RWPE2 (cell line): ENCODE results near the gene HOXC10.
A peak's percentile ranks its signal among the peaks of the same experiment; 100 is the strongest.

Source experiments
- ATAC-seq: fragments of 200-7000 bp; cut with Tn5 transposase; 3 replicates; pipeline ENCODE4 v1.9.1; 2021; ENCODE audit warnings: low read depth
- DNase-seq: peaks from one replicate; pipeline ENCODE4 v3.0.0-alpha.2; 2020; ENCODE audit warnings: low spot score
- H3K27ac ChIP-seq: fragments of 450-650 bp; 2 replicates; pipeline ENCODE4 v1.5.1; 2017; ENCODE audit warnings: mild to moderate bottlenecking; ENCODE audit not compliant: poor library complexity, severe bottlenecking
- H3K27me3 ChIP-seq: fragments of 250-450 bp; sonication (Bioruptor Pico); 2 replicates; pipeline ENCODE4 v1.5.1; 2021; ENCODE audit warnings: mild to moderate bottlenecking, moderate library complexity; ENCODE audit not compliant: insufficient read depth, poor library complexity, severe bottlenecking
- H3K36me3 ChIP-seq: fragments of 250-450 bp; sonication (Bioruptor Pico); 2 replicates; pipeline ENCODE4 v1.5.1; 2020; ENCODE audit warnings: low read depth, mild to moderate bottlenecking, moderate library complexity
- H3K4me1 ChIP-seq: fragments of 250-450 bp; sonication (Bioruptor Pico); 2 replicates; pipeline ENCODE4 v1.5.1; 2021; ENCODE audit warnings: mild to moderate bottlenecking, moderate library complexity; ENCODE audit not compliant: insufficient read depth, poor library complexity, severe bottlenecking
- H3K4me3 ChIP-seq: fragments of 250-450 bp; sonication (Bioruptor Pico); 2 replicates; pipeline ENCODE4 v1.5.1; 2021; ENCODE audit warnings: mild to moderate bottlenecking, moderate library complexity; ENCODE audit not compliant: severe bottlenecking
- H3K9me3 ChIP-seq: fragments of 250-450 bp; sonication (Bioruptor Pico); 2 replicates; pipeline ENCODE4 v1.5.1; 2021; ENCODE audit warnings: mild to moderate bottlenecking, moderate library complexity; ENCODE audit not compliant: severe bottlenecking
- TF ChIP-seq, protein P1 (sequence below): fragments of 450-650 bp; IDR thresholded peaks from one replicate; pipeline ENCODE4 v1.5.1; 2017; ENCODE audit warnings: mild to moderate bottlenecking, moderate library complexity; ENCODE audit not compliant: poor library complexity, severe bottlenecking

Gene HOXC10

DNA sequence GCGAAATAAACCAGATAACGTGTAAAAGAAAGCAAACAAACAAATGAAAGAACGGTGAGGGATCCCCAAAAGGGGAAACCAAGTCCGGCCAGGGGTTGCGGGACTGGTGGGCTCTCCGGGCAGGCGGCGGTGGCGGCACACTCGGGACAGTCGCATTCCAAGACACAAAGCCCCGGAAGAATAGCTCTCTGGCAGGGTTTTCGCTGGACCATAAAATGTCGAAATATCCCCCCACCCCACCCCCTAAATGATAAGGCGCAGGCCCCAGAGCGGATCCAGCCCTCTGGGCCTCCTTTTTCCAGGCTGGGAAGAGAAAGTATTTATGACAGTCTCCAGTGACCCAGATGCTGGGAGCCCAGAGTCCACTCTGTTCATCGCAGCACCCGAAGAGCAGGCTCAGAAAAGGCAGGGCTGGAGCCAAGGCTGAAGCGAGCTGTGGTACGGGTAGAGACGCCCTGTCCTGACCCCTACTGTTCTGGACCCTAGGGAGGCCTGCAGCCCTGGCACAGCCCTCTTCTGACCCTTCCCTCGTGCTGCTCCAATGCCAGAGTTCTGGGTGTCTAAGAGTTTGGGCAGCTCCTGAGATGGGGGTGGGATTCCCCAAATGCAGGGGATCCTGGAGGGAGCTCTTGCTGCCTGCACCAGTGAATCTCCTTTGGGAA is 21.7 kb downstream of the HOXC10 start:
- peaks cover 87% of the 10 kb centered on the region for H3K27me3 ChIP-seq
- no peaks in the 10 kb centered on the region for H3K36me3 ChIP-seq
- no peak overlapping the region for H3K4me3 ChIP-seq
- no peaks in the 10 kb centered on the region for H3K4me1 ChIP-seq
- no peak overlapping the region for H3K27ac ChIP-seq
- TF ChIP-seq, protein P1, sequence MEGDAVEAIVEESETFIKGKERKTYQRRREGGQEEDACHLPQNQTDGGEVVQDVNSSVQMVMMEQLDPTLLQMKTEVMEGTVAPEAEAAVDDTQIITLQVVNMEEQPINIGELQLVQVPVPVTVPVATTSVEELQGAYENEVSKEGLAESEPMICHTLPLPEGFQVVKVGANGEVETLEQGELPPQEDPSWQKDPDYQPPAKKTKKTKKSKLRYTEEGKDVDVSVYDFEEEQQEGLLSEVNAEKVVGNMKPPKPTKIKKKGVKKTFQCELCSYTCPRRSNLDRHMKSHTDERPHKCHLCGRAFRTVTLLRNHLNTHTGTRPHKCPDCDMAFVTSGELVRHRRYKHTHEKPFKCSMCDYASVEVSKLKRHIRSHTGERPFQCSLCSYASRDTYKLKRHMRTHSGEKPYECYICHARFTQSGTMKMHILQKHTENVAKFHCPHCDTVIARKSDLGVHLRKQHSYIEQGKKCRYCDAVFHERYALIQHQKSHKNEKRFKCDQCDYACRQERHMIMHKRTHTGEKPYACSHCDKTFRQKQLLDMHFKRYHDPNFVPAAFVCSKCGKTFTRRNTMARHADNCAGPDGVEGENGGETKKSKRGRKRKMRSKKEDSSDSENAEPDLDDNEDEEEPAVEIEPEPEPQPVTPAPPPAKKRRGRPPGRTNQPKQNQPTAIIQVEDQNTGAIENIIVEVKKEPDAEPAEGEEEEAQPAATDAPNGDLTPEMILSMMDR, result no peak
- no peaks in the 10 kb centered on the region for H3K9me3 ChIP-seq
- no peak for DNase-seq
- no peak for ATAC-seq

DNA sequence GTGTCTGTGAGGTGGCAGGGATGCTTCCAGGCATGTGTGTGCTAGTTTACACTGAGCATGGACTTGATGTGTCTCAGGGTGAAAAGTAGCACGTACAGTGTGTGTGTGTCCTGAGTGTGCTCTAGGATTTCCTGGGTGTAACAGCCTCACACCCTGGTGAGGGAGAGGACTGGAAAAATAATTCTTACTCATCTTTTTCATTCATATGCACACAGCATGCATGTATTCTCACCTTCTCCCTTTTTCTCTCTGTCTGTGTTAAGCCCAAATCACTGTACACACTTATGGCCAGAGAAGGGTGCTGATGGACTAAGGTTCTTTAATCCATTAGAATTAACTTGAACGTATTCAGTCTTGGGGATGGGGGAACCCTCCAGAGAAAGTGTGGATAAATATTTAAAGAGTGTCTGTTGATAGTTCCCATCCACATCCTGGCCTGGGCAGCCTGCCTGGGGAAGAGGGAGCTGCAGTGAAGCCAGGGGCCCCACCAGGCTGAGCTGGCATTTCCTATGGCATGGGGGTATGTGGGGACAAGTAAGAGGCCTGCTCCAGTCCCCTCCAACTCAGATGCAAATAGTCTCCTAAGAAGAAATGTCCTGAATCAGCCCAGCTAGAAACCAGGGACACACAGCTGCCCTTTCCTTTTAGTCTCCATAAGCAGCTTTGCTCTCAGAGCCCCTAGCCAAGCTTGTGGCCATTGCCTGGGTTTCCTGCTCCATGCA is 22.8 kb downstream of the HOXC10 start:
- Histone ChIP-seq H3K4me3 (no peak overlapping the region), H3K4me1 (no peaks in the 10 kb centered on the region), H3K27ac (no peak overlapping the region), H3K36me3 (no peaks in the 10 kb centered on the region), H3K9me3 (no peaks in the 10 kb centered on the region), H3K27me3 (peaks cover 85% of the 10 kb centered on the region)
- no peak for DNase-seq
- ATAC-seq, result no peak
- TF ChIP-seq, protein P1, result no peak

DNA sequence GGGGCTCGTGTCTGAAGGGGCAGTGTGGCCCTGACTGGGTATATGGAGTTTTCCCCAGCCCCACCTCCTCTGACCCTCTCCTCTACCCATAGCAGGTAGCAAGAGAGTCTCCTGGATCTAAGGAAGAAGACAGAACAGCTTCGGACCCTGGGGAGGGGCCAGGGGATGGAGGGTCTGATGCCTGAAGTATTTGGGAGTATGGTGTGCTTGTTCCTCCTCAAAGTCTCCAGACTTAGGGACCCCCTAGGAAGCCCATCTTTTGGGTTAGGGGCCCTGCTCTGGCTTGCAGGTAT is 23.3 kb downstream of the HOXC10 start:
- Histone ChIP-seq H3K4me3 (no peak overlapping the region), H3K27me3 (peaks cover 90% of the 10 kb centered on the region), H3K9me3 (no peaks in the 10 kb centered on the region), H3K4me1 (no peaks in the 10 kb centered on the region), H3K36me3 (no peaks in the 10 kb centered on the region), H3K27ac (no peak overlapping the region)
- ATAC-seq (no peak), DNase-seq (no peak)
- TF ChIP-seq, protein P1, result no peak

DNA sequence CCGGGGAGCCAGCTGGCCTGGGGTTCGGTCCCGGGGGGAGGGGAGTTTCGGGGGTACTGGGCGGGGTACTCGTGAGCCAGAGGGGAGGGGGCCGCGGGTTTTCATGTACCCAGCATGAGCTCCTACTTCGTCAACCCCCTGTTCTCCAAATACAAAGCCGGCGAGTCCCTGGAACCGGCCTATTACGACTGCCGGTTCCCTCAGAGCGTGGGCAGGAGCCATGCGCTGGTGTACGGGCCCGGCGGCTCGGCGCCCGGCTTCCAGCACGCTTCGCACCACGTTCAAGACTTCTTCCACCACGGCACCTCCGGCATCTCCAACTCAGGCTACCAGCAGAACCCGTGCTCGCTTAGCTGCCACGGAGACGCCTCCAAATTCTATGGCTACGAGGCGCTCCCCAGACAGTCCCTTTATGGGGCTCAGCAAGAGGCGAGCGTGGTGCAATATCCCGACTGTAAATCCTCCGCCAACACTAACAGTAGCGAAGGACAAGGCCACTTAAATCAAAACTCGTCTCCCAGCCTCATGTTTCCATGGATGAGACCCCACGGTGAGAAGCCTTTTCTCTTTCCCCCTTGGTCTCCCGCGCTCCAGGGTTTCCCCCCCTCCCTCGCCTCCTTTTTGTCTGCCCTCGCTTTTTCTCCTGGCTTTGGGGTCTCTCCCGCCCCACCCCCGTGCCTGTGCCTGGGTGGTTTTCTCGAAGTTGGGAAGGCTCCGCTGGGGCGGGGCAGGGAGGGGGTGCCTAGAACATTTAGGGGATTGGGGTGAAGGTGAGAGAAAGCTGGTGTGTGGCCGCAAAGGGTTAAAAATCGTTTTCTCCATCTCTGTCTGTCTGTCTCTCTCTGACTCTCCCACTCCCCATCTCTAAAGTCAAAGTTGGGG is 24.5 kb downstream of the HOXC10 start:
- peak overlapping the region; percentile 25 for H3K4me3 ChIP-seq
- ATAC-seq (peak; percentile 48), DNase-seq (no peak)
- no peaks in the 10 kb centered on the region for H3K4me1 ChIP-seq
- H3K27ac ChIP-seq, result no peak overlapping the region
- peaks cover 93% of the 10 kb centered on the region for H3K27me3 ChIP-seq
- H3K36me3 ChIP-seq, result no peaks in the 10 kb centered on the region
- no peaks in the 10 kb centered on the region for H3K9me3 ChIP-seq
- TF ChIP-seq, protein P1, result no peak
